MM.1S (cell line): ENCODE measurements around the gene CDKL1.

Experiments used
- CTCF ChIP-seq: fragments of 300-600 bp; sonication (generic); IDR thresholded peaks from 2 replicates; pipeline ENCODE4 v1.5.1; 2016; ENCODE audit warnings: antibody characterized with exemption, low read length, mixed read lengths
- EZH2 ChIP-seq: fragments of 300-600 bp; sonication (generic); optimal IDR thresholded peaks from 2 replicates; pipeline ENCODE3; 2017; ENCODE audit warnings: low read depth, mild to moderate bottlenecking, antibody characterized with exemption, low read length, mixed read lengths

GRCh38 chr14:50340963-50341362 is 55.7 kb downstream of the CDKL1 start:
- TF ChIP-seq CTCF, result no peak
- TF ChIP-seq EZH2, result no peak
